HEK293 (cell line): ENCODE measurements around the gene SMAD9.

Source experiments
- CTCF ChIA-PET: fragments of 350-600 bp; formaldehyde crosslinking; extraction: SDS; loops from one replicate; lab custom pipeline; 2021; ENCODE audit warnings: antibody characterized with exemption; lab: Yijun Ruan, JAX
- POLR2A ChIA-PET: fragments of 300-600 bp; formaldehyde crosslinking; extraction: SDS; loops from one replicate; lab custom pipeline; 2020; ENCODE audit warnings: antibody characterized with exemption, inconsistent platforms; lab: Yijun Ruan, JAX
- H3K27ac ChIP-seq: fragments of 200-500 bp; sonication (Bioruptor generic); 2 replicates; pipeline ENCODE4 v1.5.1; 2014; ENCODE audit warnings: low read depth, low read length, control low read depth, inconsistent platforms; ENCODE audit errors: extremely low read depth
- H3K36me3 ChIP-seq, 2 experiments: fragments of 200-500 bp in 1 of 2; sonication (Bioruptor generic) in 1 of 2; 1 replicate in 1 of 2; 2 replicates in 1 of 2; pipeline ENCODE4 v1.5.1; 2014 to 2017; ENCODE audit warnings: inconsistent platforms in 2 of 2, low read length in 2 of 2; ENCODE audit not compliant: control insufficient read depth in 2 of 2, insufficient read depth in 1 of 2
- H3K4me1 ChIP-seq: fragments of 200-500 bp; sonication (Bioruptor generic); 2 replicates; pipeline ENCODE4 v1.5.1; 2014; ENCODE audit warnings: mild to moderate bottlenecking, low read length, inconsistent platforms; ENCODE audit not compliant: control insufficient read depth, insufficient read depth
- H3K4me3 ChIP-seq: 2 replicates; pipeline ENCODE4 v1.5.1; 2011; ENCODE audit warnings: low read depth, mild to moderate bottlenecking, control low read depth, low read length, moderate library complexity
- H3K9me3 ChIP-seq: fragments of 200-500 bp; sonication (Bioruptor generic); 2 replicates; pipeline ENCODE4 v1.5.1; 2014; ENCODE audit warnings: low read depth, low read length, inconsistent platforms; ENCODE audit not compliant: control insufficient read depth, insufficient read depth
- ELK4 ChIP-seq: IDR thresholded peaks from 2 replicates; pipeline ENCODE4 v1.6.1; 2011; ENCODE audit warnings: mild to moderate bottlenecking, low read depth, low read length, borderline replicate concordance
- HOXD13 ChIP-seq: sonication (generic); formaldehyde crosslinking; IDR thresholded peaks from 2 replicates; pipeline ENCODE4 v1.8.0; 2022; ENCODE audit warnings: missing genetic modification reagents, borderline replicate concordance
- OSR2 ChIP-seq: fragments of 450-650 bp; formaldehyde crosslinking; IDR thresholded peaks from 2 replicates; pipeline ENCODE4 v1.5.1; 2016; ENCODE audit warnings: missing biosample characterization, missing genetic modification characterization
- PRDM1 ChIP-seq: fragments of 450-650 bp; formaldehyde crosslinking; IDR thresholded peaks from 2 replicates; pipeline ENCODE4; 2016; ENCODE audit warnings: missing biosample characterization, missing genetic modification characterization
- SCRT1 ChIP-seq: fragments of 450-650 bp; formaldehyde crosslinking; IDR thresholded peaks from 2 replicates; pipeline ENCODE4 v1.5.1; 2016; ENCODE audit warnings: missing biosample characterization, missing genetic modification characterization, borderline replicate concordance
- SCRT2 ChIP-seq: fragments of 450-650 bp; formaldehyde crosslinking; IDR thresholded peaks from 2 replicates; pipeline ENCODE4 v1.5.1; 2016; ENCODE audit warnings: missing biosample characterization, missing genetic modification characterization
- SP2 ChIP-seq: fragments of 450-650 bp; formaldehyde crosslinking; IDR thresholded peaks from 2 replicates; pipeline ENCODE4 v1.5.1; 2016; ENCODE audit warnings: missing biosample characterization, missing genetic modification characterization
- WT1 ChIP-seq: fragments of 450-650 bp; formaldehyde crosslinking; IDR thresholded peaks from 2 replicates; pipeline ENCODE4 v1.5.1; 2016; ENCODE audit warnings: missing biosample characterization, missing genetic modification characterization
- ZBTB17 ChIP-seq: fragments of 450-650 bp; formaldehyde crosslinking; IDR thresholded peaks from 2 replicates; pipeline ENCODE4 v1.5.1; 2016; ENCODE audit warnings: missing biosample characterization, missing genetic modification characterization
- ZBTB8A ChIP-seq: fragments of 450-650 bp; formaldehyde crosslinking; IDR thresholded peaks from 2 replicates; pipeline ENCODE4 v1.5.1; 2016; ENCODE audit warnings: missing biosample characterization, missing genetic modification characterization
- ZFHX2 ChIP-seq: fragments of 450-650 bp; formaldehyde crosslinking; conservative IDR thresholded peaks from 2 replicates; pipeline ENCODE4 v1.5.1; 2016; ENCODE audit warnings: missing biosample characterization, missing genetic modification characterization
- ZFP37 ChIP-seq: fragments of 450-650 bp; formaldehyde crosslinking; IDR thresholded peaks from 2 replicates; pipeline ENCODE4 v1.5.1; 2016; ENCODE audit warnings: missing biosample characterization, missing genetic modification characterization
- ZNF121 ChIP-seq: fragments of 450-650 bp; formaldehyde crosslinking; IDR thresholded peaks from 2 replicates; pipeline ENCODE4 v1.5.1; 2016; ENCODE audit warnings: missing biosample characterization, missing genetic modification characterization
- ZNF16 ChIP-seq: fragments of 450-650 bp; formaldehyde crosslinking; IDR thresholded peaks from 2 replicates; pipeline ENCODE4 v1.5.1; 2016; ENCODE audit warnings: low read depth, missing biosample characterization, missing genetic modification characterization
- ZNF175 ChIP-seq: fragments of 450-650 bp; formaldehyde crosslinking; IDR thresholded peaks from 2 replicates; pipeline ENCODE4 v1.5.1; 2016; ENCODE audit warnings: missing biosample characterization, missing genetic modification characterization
- ZNF202 ChIP-seq: fragments of 450-650 bp; formaldehyde crosslinking; IDR thresholded peaks from 2 replicates; pipeline ENCODE4 v1.5.1; 2016; ENCODE audit warnings: missing biosample characterization, missing genetic modification characterization, borderline replicate concordance
- ZNF223 ChIP-seq: fragments of 450-650 bp; formaldehyde crosslinking; IDR thresholded peaks from 2 replicates; pipeline ENCODE4 v1.5.1; 2016; ENCODE audit warnings: missing biosample characterization, missing genetic modification characterization
- ZNF280D ChIP-seq: fragments of 450-650 bp; formaldehyde crosslinking; IDR thresholded peaks from 2 replicates; pipeline ENCODE4 v1.5.1; 2016; ENCODE audit warnings: missing biosample characterization, missing genetic modification characterization
- ZNF292 ChIP-seq: fragments of 450-650 bp; formaldehyde crosslinking; IDR thresholded peaks from 2 replicates; pipeline ENCODE4 v1.5.1; 2016; ENCODE audit warnings: low read depth, missing biosample characterization, missing genetic modification characterization, borderline replicate concordance
- ZNF423 ChIP-seq: fragments of 450-650 bp; formaldehyde crosslinking; IDR thresholded peaks from 2 replicates; pipeline ENCODE4 v1.5.1; 2016; ENCODE audit warnings: missing biosample characterization, missing genetic modification characterization
- ZNF514 ChIP-seq: fragments of 450-650 bp; formaldehyde crosslinking; IDR thresholded peaks from 2 replicates; pipeline ENCODE4 v1.5.1; 2016; ENCODE audit warnings: missing biosample characterization, missing genetic modification characterization
- ZNF610 ChIP-seq: fragments of 450-650 bp; formaldehyde crosslinking; IDR thresholded peaks from 2 replicates; pipeline ENCODE4 v1.5.1; 2016; ENCODE audit warnings: missing biosample characterization, missing genetic modification characterization, borderline replicate concordance
- ZNF701 ChIP-seq: fragments of 450-650 bp; formaldehyde crosslinking; IDR thresholded peaks from 2 replicates; pipeline ENCODE4 v1.5.1; 2016; ENCODE audit warnings: missing biosample characterization, missing genetic modification characterization
- ZNF747 ChIP-seq: fragments of 450-650 bp; formaldehyde crosslinking; IDR thresholded peaks from 2 replicates; pipeline ENCODE4 v1.5.1; 2016; ENCODE audit warnings: missing biosample characterization, missing genetic modification characterization
- ZNF768 ChIP-seq: fragments of 450-650 bp; formaldehyde crosslinking; IDR thresholded peaks from 2 replicates; pipeline ENCODE4 v1.5.1; 2018; ENCODE audit warnings: missing biosample characterization, mild to moderate bottlenecking, missing genetic modification characterization
- TF ChIP-seq, protein P1 (sequence below): fragments of 450-650 bp; formaldehyde crosslinking; IDR thresholded peaks from 2 replicates; pipeline ENCODE4 v1.5.1; 2016; ENCODE audit warnings: missing biosample characterization, missing genetic modification characterization
- TF ChIP-seq, protein P2 (sequence below): fragments of 450-650 bp; formaldehyde crosslinking; IDR thresholded peaks from 2 replicates; pipeline ENCODE4; 2016; ENCODE audit warnings: missing biosample characterization, missing genetic modification characterization

Gene SMAD9

GRCh38 chr13:36865265-36865664 is 54.8 kb downstream of the SMAD9 start:
- CTCF ChIA-PET, result no interaction called here
- TF ChIP-seq, protein P1, sequence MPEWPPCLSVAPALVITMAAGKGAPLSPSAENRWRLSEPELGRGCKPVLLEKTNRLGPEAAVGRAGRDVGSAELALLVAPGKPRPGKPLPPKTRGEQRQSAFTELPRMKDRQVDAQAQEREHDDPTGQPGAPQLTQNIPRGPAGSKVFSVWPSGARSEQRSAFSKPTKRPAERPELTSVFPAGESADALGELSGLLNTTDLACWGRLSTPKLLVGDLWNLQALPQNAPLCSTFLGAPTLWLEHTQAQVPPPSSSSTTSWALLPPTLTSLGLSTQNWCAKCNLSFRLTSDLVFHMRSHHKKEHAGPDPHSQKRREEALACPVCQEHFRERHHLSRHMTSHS (tag by site-specific recombination), result no peak
- TF ChIP-seq ZNF280D, result no peak
- TF ChIP-seq ZFHX2 (tag by site-specific recombination), result no peak
- no peak for TF ChIP-seq ZNF423
- no peak for TF ChIP-seq HOXD13 (CRISPR knock-in tag)
- TF ChIP-seq ZNF701, result no peak
- TF ChIP-seq SP2, result no peak
- no peak for TF ChIP-seq ZNF514
- TF ChIP-seq WT1 (tag by site-specific recombination), result no peak
- TF ChIP-seq SCRT1 (tag by site-specific recombination), result no peak
- no peak for TF ChIP-seq ZNF768 (tag by site-specific recombination)
- TF ChIP-seq PRDM1, result no peak
- TF ChIP-seq ZBTB8A (tag by site-specific recombination), result no peak
- H3K9me3 ChIP-seq, result no peaks in the 10 kb centered on the region
- POLR2A ChIA-PET, result no interaction called here
- H3K27ac ChIP-seq, result no peak overlapping the region
- H3K36me3 ChIP-seq, result peaks cover 0 to 73% of the 10 kb centered on the region in 2 experiments; a peak in 2 of 3 replicates
- H3K4me3 ChIP-seq, result no peak overlapping the region
- H3K4me1 ChIP-seq, result no peaks in the 10 kb centered on the region

GRCh38 chr13:36862722-36863121 is 57.3 kb downstream of the SMAD9 start:
- Histone ChIP-seq H3K4me1 (no peaks in the 10 kb centered on the region), H3K36me3 (peaks cover 0 to 59% of the 10 kb centered on the region in 2 experiments; a peak in 2 of 3 replicates), H3K9me3 (no peaks in the 10 kb centered on the region), H3K27ac (no peak overlapping the region), H3K4me3 (no peak overlapping the region)
- ChIA-PET POLR2A (no interaction called here), CTCF (no interaction called here)
- TF ChIP-seq ZNF280D (no peak), ZNF121 (no peak), ZNF747 (tag by site-specific recombination) (no peak), SCRT2 (tag by site-specific recombination) (no peak), ZNF610 (tag by site-specific recombination) (no peak), ZNF202 (no peak), ZBTB17 (tag by site-specific recombination) (no peak), OSR2 (tag by site-specific recombination) (no peak), ZNF223 (tag by site-specific recombination) (no peak), ZFP37 (tag by site-specific recombination) (no peak), ZNF292 (tag by site-specific recombination) (no peak), ZNF175 (no peak), ZNF16 (tag by site-specific recombination) (no peak), ELK4 (no peak)
- TF ChIP-seq, protein P2, sequence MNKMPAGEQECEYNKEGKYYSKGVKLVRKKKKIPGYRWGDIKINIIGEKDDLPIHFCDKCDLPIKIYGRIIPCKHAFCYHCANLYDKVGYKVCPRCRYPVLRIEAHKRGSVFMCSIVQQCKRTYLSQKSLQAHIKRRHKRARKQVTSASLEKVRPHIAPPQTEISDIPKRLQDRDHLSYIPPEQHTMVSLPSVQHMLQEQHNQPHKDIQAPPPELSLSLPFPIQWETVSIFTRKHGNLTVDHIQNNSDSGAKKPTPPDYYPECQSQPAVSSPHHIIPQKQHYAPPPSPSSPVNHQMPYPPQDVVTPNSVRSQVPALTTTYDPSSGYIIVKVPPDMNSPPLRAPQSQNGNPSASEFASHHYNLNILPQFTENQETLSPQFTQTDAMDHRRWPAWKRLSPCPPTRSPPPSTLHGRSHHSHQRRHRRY (tag by site-specific recombination), result no peak
